Activated CD8-positive, alpha-beta T cell treated with anti-CD3 and anti-CD28 coated beads for 36 hours (primary cell): ENCODE results near the gene OPA1. TPM values are rescaled to one million over a fixed set of nuclear protein-coding genes. Genes with fewer than 3 reads are reported as not detected.

ENCODE experiments used
- ATAC-seq: fragments of 200-7000 bp; cut with Tn5 transposase; one replicate; pipeline ENCODE4 v1.10.0; 2021; ENCODE audit warnings: mild to moderate bottlenecking, moderate library complexity
- CTCF ChIA-PET: fragments of 350-600 bp; sonication (Branson Sonifier 250); formaldehyde crosslinking; loops from one replicate; lab custom pipeline; 2021; ENCODE audit warnings: antibody characterized with exemption; lab: Charles Lee
- POLR2A ChIA-PET: fragments of 350-600 bp; sonication (Branson Sonifier 250); formaldehyde crosslinking; loops from one replicate; lab custom pipeline; 2021; ENCODE audit warnings: antibody characterized with exemption; lab: Charles Lee
- DNase-seq: peaks from one replicate; pipeline ENCODE4 v3.0.0-alpha.2; 2020
- H3K27ac Mint-ChIP-seq: one replicate; pipeline ENCODE4 v1.8.0; 2021; ENCODE audit warnings: mild to moderate bottlenecking, mixed read lengths
- H3K27me3 Mint-ChIP-seq: one replicate; pipeline ENCODE4 v1.8.0; 2021; ENCODE audit warnings: mixed read lengths
- H3K36me3 Mint-ChIP-seq: one replicate; pipeline ENCODE4 v1.8.0; 2021; ENCODE audit warnings: low read depth, mixed read lengths
- H3K4me1 Mint-ChIP-seq: one replicate; pipeline ENCODE4 v1.8.0; 2021; ENCODE audit warnings: low read depth, mixed read lengths
- H3K4me3 Mint-ChIP-seq: one replicate; pipeline ENCODE4 v1.8.0; 2021; ENCODE audit warnings: mild to moderate bottlenecking, moderate library complexity, mixed read lengths
- H3K9me3 Mint-ChIP-seq: one replicate; pipeline ENCODE4 v1.8.0; 2021; ENCODE audit warnings: mixed read lengths
- intact Hi-C: fragments of 100-400 bp; cut with micrococcal nuclease; formaldehyde crosslinking; loops from one replicate; pipeline ENCODE4 v1.10.0; 2022
- total RNA-seq, 2 experiments: library from RNA; stranded (reverse); gene quantifications; one replicate each; pipeline ENCODE4 v1.2.3, GENCODE V29; 2021
- TF ChIP-seq, protein P1 (sequence below): fragments of 200-600 bp; IDR thresholded peaks from one replicate; pipeline ENCODE4 v1.8.0; 2022; ENCODE audit warnings: antibody characterized with exemption, mild to moderate bottlenecking

Gene OPA1
- total RNA-seq, 2 experiments from 2014 or later, result 84.8 to 104 TPM

DNA sequence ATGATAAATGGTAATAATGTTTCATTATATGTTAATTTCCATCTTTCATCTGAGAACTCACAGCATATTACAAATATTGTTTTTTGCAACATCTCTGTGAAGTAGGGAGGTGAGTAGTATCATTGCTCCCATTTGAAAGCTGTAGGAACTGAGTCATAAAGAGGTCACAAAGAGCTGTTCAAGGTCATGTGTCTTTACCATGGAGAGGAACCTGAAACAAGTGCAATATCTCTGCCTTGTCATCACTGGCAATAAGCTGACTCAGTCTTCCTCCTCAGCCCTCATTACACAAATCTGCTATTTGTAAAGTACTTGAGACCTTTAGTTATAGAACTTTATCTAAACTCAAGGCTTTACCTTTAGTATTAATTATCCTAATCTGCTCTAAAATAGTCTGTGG, 33.9 kb upstream of the OPA1 start:
- no peak for DNase-seq
- Mint-ChIP-seq H3K4me1 (no peaks in the 10 kb centered on the region), H3K27me3 (no peaks in the 10 kb centered on the region), H3K36me3 (no peaks in the 10 kb centered on the region), H3K9me3 (no peaks in the 10 kb centered on the region), H3K4me3 (no peak overlapping the region), H3K27ac (no peak overlapping the region)
- ChIA-PET CTCF (interaction anchor here (1.1 kb wide), 1 partner anchor 13 kb away, joined by 3 read pairs; no protein-coding TSS in a partner anchor), POLR2A (interaction anchor here (1.1 kb wide), 1 partner anchor 35 kb away, joined by 3 read pairs; no protein-coding TSS in a partner anchor)
- intact Hi-C loops, result no loop called here
- ATAC-seq, result no peak
- TF ChIP-seq, protein P1, sequence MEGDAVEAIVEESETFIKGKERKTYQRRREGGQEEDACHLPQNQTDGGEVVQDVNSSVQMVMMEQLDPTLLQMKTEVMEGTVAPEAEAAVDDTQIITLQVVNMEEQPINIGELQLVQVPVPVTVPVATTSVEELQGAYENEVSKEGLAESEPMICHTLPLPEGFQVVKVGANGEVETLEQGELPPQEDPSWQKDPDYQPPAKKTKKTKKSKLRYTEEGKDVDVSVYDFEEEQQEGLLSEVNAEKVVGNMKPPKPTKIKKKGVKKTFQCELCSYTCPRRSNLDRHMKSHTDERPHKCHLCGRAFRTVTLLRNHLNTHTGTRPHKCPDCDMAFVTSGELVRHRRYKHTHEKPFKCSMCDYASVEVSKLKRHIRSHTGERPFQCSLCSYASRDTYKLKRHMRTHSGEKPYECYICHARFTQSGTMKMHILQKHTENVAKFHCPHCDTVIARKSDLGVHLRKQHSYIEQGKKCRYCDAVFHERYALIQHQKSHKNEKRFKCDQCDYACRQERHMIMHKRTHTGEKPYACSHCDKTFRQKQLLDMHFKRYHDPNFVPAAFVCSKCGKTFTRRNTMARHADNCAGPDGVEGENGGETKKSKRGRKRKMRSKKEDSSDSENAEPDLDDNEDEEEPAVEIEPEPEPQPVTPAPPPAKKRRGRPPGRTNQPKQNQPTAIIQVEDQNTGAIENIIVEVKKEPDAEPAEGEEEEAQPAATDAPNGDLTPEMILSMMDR, result no peak

DNA sequence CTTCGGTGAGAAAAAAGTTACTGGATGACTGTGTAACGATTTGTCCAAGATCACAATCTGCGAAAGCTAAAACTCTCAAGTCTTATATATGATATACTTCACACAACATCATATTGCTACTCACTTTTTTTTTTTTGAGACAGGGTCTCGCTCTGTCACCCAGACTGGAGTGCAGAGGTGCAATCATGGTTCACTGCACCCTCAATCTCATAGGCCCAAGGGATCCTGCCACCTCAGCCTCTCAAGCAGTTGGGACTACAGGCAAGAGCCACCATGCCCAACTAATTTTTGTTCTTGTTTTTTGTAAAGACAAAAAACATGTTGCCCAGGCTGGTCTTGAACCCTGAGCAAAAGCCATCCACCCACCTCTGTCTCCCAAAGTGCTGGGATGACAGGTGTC, 32.9 kb upstream of the OPA1 start:
- H3K27ac Mint-ChIP-seq, result no peak overlapping the region
- H3K4me1 Mint-ChIP-seq, result no peaks in the 10 kb centered on the region
- DNase-seq, result no peak
- H3K27me3 Mint-ChIP-seq, result no peaks in the 10 kb centered on the region
- no peak for ATAC-seq
- POLR2A ChIA-PET, result interaction anchor here (1.0 kb wide), 1 partner anchor 13 kb away, joined by 4 read pairs; no protein-coding TSS in a partner anchor
- intact Hi-C loops, result no loop called here
- no peaks in the 10 kb centered on the region for H3K9me3 Mint-ChIP-seq
- H3K36me3 Mint-ChIP-seq, result no peaks in the 10 kb centered on the region
- TF ChIP-seq, protein P1, result no peak
- CTCF ChIA-PET, result no interaction called here
- H3K4me3 Mint-ChIP-seq, result no peak overlapping the region

DNA sequence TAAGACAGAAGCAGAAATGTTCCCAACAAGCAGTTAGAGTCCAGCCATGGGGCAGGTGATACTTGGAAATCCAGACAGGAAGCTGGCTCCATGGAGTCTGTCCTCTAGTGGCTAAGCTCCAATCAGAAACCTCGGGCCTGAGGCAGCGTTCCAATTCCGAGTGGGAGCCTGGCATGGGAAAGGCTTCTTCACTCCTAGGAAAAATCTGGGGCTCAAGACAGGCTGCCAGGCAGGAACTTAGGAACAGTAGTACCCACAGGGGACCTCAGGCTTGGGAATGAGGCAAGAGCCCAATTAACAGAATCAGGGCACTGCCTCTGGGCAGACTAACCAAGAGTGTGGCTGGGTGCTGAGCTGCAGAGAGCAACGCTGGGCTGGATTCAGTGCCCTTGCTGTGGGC, 32.1 kb upstream of the OPA1 start:
- Mint-ChIP-seq H3K4me3 (no peak overlapping the region), H3K4me1 (no peaks in the 10 kb centered on the region), H3K27me3 (no peaks in the 10 kb centered on the region), H3K27ac (no peak overlapping the region), H3K36me3 (no peaks in the 10 kb centered on the region), H3K9me3 (no peaks in the 10 kb centered on the region)
- ChIA-PET CTCF (interaction anchor here (1.5 kb wide), 1 partner anchor 11 kb away, joined by 4 read pairs; no protein-coding TSS in a partner anchor), POLR2A (interaction anchor here (1.0 kb wide), 1 partner anchor 14 kb away, joined by 4 read pairs; no protein-coding TSS in a partner anchor)
- DNase-seq (no peak), ATAC-seq (no peak)
- TF ChIP-seq, protein P1, result no peak
- intact Hi-C loops, result no loop called here

DNA sequence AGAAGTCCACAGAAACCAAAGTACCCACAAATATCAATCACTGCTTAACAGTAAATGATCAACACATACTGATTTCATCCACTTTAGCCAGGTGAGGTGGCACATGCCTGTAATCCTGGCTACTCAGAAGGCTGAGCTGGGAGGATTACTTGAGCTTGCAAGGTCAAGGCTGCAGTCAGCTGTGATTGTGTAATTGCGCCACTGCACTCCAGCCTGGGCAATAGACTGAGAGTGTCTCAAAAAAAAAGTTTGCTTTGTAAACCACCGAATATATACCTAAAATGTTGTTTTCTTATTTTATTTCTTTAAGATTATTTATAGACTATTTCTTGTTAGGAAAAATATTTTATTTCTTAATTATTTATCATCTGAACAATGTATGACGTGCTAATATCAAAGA, 29.6 kb upstream of the OPA1 start:
- ATAC-seq (no peak), DNase-seq (no peak)
- no peak overlapping the region for H3K27ac Mint-ChIP-seq
- H3K4me3 Mint-ChIP-seq, result no peak overlapping the region
- H3K36me3 Mint-ChIP-seq, result no peaks in the 10 kb centered on the region
- intact Hi-C loops, result no loop called here
- no peaks in the 10 kb centered on the region for H3K9me3 Mint-ChIP-seq
- no peaks in the 10 kb centered on the region for H3K4me1 Mint-ChIP-seq
- ChIA-PET POLR2A (no interaction called here), CTCF (interaction anchor here (1.0 kb wide), 1 partner anchor 9 kb away, joined by 3 read pairs; no protein-coding TSS in a partner anchor)
- no peaks in the 10 kb centered on the region for H3K27me3 Mint-ChIP-seq
- TF ChIP-seq, protein P1, result no peak

DNA sequence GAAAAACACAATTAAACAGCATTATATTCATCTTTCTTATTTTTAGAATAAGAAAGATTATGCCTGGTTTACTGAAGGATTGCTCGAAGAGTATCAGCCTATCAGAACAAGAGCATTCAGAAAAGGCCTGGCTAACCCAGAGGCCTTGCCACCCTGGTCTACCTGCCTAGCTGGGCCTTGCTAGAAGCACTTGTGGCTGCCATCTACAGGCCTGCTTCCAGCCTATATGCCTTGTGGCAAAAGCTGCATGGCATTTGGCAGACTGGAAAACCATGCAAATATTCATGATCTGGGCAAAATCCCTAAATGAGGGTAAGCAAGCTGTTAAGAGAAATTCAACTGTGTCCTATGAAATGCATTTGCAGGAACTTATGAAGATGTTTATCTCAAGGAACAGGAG, 29.0 kb upstream of the OPA1 start:
- Mint-ChIP-seq H3K27ac (no peak overlapping the region), H3K4me1 (no peaks in the 10 kb centered on the region), H3K9me3 (no peaks in the 10 kb centered on the region), H3K27me3 (no peaks in the 10 kb centered on the region), H3K4me3 (no peak overlapping the region), H3K36me3 (no peaks in the 10 kb centered on the region)
- ATAC-seq, result no peak
- intact Hi-C loops, result no loop called here
- ChIA-PET CTCF (interaction anchor here (1.0 kb wide), 1 partner anchor 9 kb away, joined by 3 read pairs; no protein-coding TSS in a partner anchor), POLR2A (no interaction called here)
- TF ChIP-seq, protein P1, result no peak
- DNase-seq, result no peak
